Fibroblast of skin of left quadriceps (primary cell): ENCODE data around the gene EID3.
"Not testable (repeated sequence)": the region's sequence is repeated elsewhere in the genome, so short reads cannot be mapped to it uniquely, and the experiment has no call there.

Experiments
- DNase-seq, 2 experiments: peaks; one replicate each; pipeline ENCODE4 v3.0.0-alpha.2; 2013; ENCODE audit warnings: low read depth in 2 of 2

The EID3 gene

GRCh38 chr12:104303538-104304151 is at the start of gene EID3:
EID3 (plus strand) TSS chr12:104303739; CDS start chr12:104303935, 196 bp downstream.
- peak; percentile 57 to 62 for DNase-seq

- DNase-seq, result no peak
Observed at GRCh38 chr12:104257913-104258472, 45.5 kb upstream of the EID3 start.

- no peak for DNase-seq
Observed at GRCh38 chr12:104258476-104259067, 45.0 kb upstream of the EID3 start.

- DNase-seq, result no peak
Observed at GRCh38 chr12:104263026-104263425, 40.5 kb upstream of the EID3 start.

GRCh38 chr12:104263580-104264358 is 39.8 kb upstream of the EID3 start:
- DNase-seq, result peak; percentile 92 to 93

- DNase-seq, result not testable (repeated sequence)
Observed at GRCh38 chr12:104265436-104265835, 38.1 kb upstream of the EID3 start.

- no peak for DNase-seq
Observed at GRCh38 chr12:104272938-104273337, 30.6 kb upstream of the EID3 start.

- DNase-seq, result no peak
Observed at GRCh38 chr12:104273503-104273902, 30.0 kb upstream of the EID3 start.

- DNase-seq, result no peak
Observed at GRCh38 chr12:104274811-104275210, 28.7 kb upstream of the EID3 start.

GRCh38 chr12:104275689-104276088 is 27.9 kb upstream of the EID3 start:
- no peak for DNase-seq

- DNase-seq, result no peak
Observed at GRCh38 chr12:104276273-104277131, 27.0 kb upstream of the EID3 start.

- DNase-seq, result no peak
Observed at GRCh38 chr12:104279164-104279563, 24.4 kb upstream of the EID3 start.

- no peak for DNase-seq
Observed at GRCh38 chr12:104280111-104280510, 23.4 kb upstream of the EID3 start.

- peak; percentile 93 to 94 for DNase-seq
Observed at GRCh38 chr12:104280717-104281458, 22.7 kb upstream of the EID3 start.

- no peak for DNase-seq
Observed at GRCh38 chr12:104281636-104282035, 21.9 kb upstream of the EID3 start.

GRCh38 chr12:104282109-104282508 is 21.4 kb upstream of the EID3 start:
- DNase-seq, result no peak

GRCh38 chr12:104285740-104286515 is 17.6 kb upstream of the EID3 start:
- no peak for DNase-seq

- DNase-seq, result peak; percentile 93 to 94
Observed at GRCh38 chr12:104286516-104287482, 16.7 kb upstream of the EID3 start.
